Stimulated activated CD4-positive, alpha-beta T cell treated with anti-CD3 and anti-CD28 coated beads, Interleukin-1b, Interleukin-23, amount 100 ng/mL, for 48 hours (primary cell): ENCODE data around the gene RASSF8.

Experiments
- DNase-seq: peaks from one replicate; pipeline ENCODE4 v3.0.0-alpha.2; 2020

Gene RASSF8

GRCh38 chr12:26113181-26113654 is 154.7 kb downstream of the RASSF8 start:
- DNase-seq = no peak

GRCh38 chr12:26113853-26114719 is 155.6 kb downstream of the RASSF8 start:
- DNase-seq = peak; percentile 77

- no peak for DNase-seq
Observed at GRCh38 chr12:26114720-26115401, 156.4 kb downstream of the RASSF8 start.

- DNase-seq = no peak
Observed at GRCh38 chr12:26116829-26117715, 158.6 kb downstream of the RASSF8 start.

GRCh38 chr12:26118308-26118707 is 159.8 kb downstream of the RASSF8 start:
- no peak for DNase-seq

- no peak for DNase-seq
Observed at GRCh38 chr12:26119391-26119989, 161.0 kb downstream of the RASSF8 start.

- DNase-seq = no peak
Observed at GRCh38 chr12:26120561-26121274, 162.2 kb downstream of the RASSF8 start.

GRCh38 chr12:26121323-26122060 is 163.0 kb downstream of the RASSF8 start:
- no peak for DNase-seq

- no peak for DNase-seq
Observed at GRCh38 chr12:26122061-26122680, 163.7 kb downstream of the RASSF8 start.

- peak; percentile 21 for DNase-seq
Observed at GRCh38 chr12:26122681-26123481, 164.4 kb downstream of the RASSF8 start.

GRCh38 chr12:26123482-26123980 is 165.0 kb downstream of the RASSF8 start:
- no peak for DNase-seq

GRCh38 chr12:26124446-26125399 is 166.2 kb downstream of the RASSF8 start, which contains the start of gene BHLHE41:
TSS of gene BHLHE41 (minus strand) at chr12:26125037. CDS start at chr12:26124779, 258 bp downstream.
- DNase-seq = no peak

GRCh38 chr12:26125400-26126339 is 167.2 kb downstream of the RASSF8 start:
- DNase-seq = peak; percentile 34

- DNase-seq = peak; percentile 32
Observed at GRCh38 chr12:26126340-26127284, 168.1 kb downstream of the RASSF8 start.

GRCh38 chr12:26127404-26127803 is 168.9 kb downstream of the RASSF8 start:
- DNase-seq = no peak

- DNase-seq = no peak
Observed at GRCh38 chr12:26128168-26128567, 169.7 kb downstream of the RASSF8 start.
